Mesenchymal stem cell (in vitro differentiated cells and primary cell): ENCODE measurements around the gene PDK2.

Source experiments
- DNase-seq: peaks from one replicate; pipeline ENCODE4 v3.0.0-alpha.2; 2013
- H2AFZ ChIP-seq: one replicate; pipeline ENCODE4 v1.6.1; 2013; ENCODE audit warnings: low read depth, mild to moderate bottlenecking, control low read depth, inconsistent platforms, low read length, moderate library complexity
- H2AK5ac ChIP-seq: 2 replicates; pipeline ENCODE4 v1.6.1; 2013; ENCODE audit warnings: low read length, moderate library complexity, mild to moderate bottlenecking, inconsistent platforms; ENCODE audit not compliant: severe bottlenecking
- H2BK120ac ChIP-seq: one replicate; pipeline ENCODE4 v1.6.1; 2013; ENCODE audit warnings: low read depth, mild to moderate bottlenecking, inconsistent platforms, low read length, moderate library complexity
- H2BK12ac ChIP-seq, 2 experiments: one replicate each; pipeline ENCODE4 v1.6.1; 2013; ENCODE audit warnings: inconsistent platforms in 2 of 2, low read length in 2 of 2, mild to moderate bottlenecking in 2 of 2, moderate library complexity in 2 of 2, control low read depth in 1 of 2
- H2BK15ac ChIP-seq: one replicate; pipeline ENCODE4 v1.6.1; 2013; ENCODE audit warnings: mild to moderate bottlenecking, low read depth, inconsistent platforms; ENCODE audit not compliant: poor library complexity, severe bottlenecking
- H2BK5ac ChIP-seq: 2 replicates; pipeline ENCODE4 v1.6.1; 2013; ENCODE audit warnings: low read depth, mild to moderate bottlenecking, low read length, control low read depth, inconsistent platforms; ENCODE audit not compliant: poor library complexity, severe bottlenecking
- H3K14ac ChIP-seq, 2 experiments: one replicate each; pipeline ENCODE4 v1.6.1; 2013; ENCODE audit warnings: inconsistent platforms in 2 of 2, low read length in 2 of 2, control low read depth in 1 of 2, mild to moderate bottlenecking in 1 of 2, moderate library complexity in 1 of 2
- H3K18ac ChIP-seq, 2 experiments: one replicate each; pipeline ENCODE4 v1.6.1; 2013; ENCODE audit warnings: inconsistent platforms in 2 of 2, low read length in 2 of 2, control low read depth in 1 of 2, low read depth in 1 of 2, mild to moderate bottlenecking in 1 of 2
- H3K23ac ChIP-seq, 2 experiments: one replicate each; pipeline ENCODE4 v1.6.1; 2013; ENCODE audit warnings: inconsistent platforms in 2 of 2, low read length in 2 of 2, mild to moderate bottlenecking in 2 of 2, moderate library complexity in 2 of 2, control low read depth in 1 of 2
- H3K27ac ChIP-seq: 2 replicates; pipeline ENCODE4 v1.5.1; 2013; ENCODE audit warnings: mild to moderate bottlenecking, moderate library complexity, low read length, control low read depth, inconsistent platforms; ENCODE audit not compliant: poor library complexity, severe bottlenecking
- H3K27me3 ChIP-seq, 2 experiments: 2 replicates each; pipeline versions ENCODE4 v1.6.1 to v1.7.0; 2013; ENCODE audit warnings: low read length in 2 of 2, mild to moderate bottlenecking in 2 of 2, moderate library complexity in 2 of 2, control low read depth in 1 of 2, inconsistent platforms in 1 of 2; ENCODE audit not compliant: control insufficient read depth in 1 of 2, insufficient read depth in 1 of 2
- H3K36me3 ChIP-seq, 2 experiments: 2 replicates each; pipeline versions ENCODE4 v1.6.1 to v1.7.0; 2013; ENCODE audit warnings: low read length in 2 of 2, control low read depth in 1 of 2, inconsistent platforms in 1 of 2, low read depth in 1 of 2, mild to moderate bottlenecking in 1 of 2; ENCODE audit not compliant: insufficient read depth in 2 of 2, control insufficient read depth in 1 of 2
- H3K4ac ChIP-seq, 2 experiments: one replicate each; pipeline ENCODE4 v1.6.1; 2013; ENCODE audit warnings: inconsistent platforms in 2 of 2, low read length in 2 of 2, mild to moderate bottlenecking in 2 of 2, moderate library complexity in 2 of 2, control low read depth in 1 of 2, low read depth in 1 of 2
- H3K4me1 ChIP-seq: 2 replicates; pipeline ENCODE4 v1.6.1; 2013; ENCODE audit warnings: low read depth, low read length, control low read depth; ENCODE audit not compliant: control insufficient read depth, insufficient read depth
- H3K4me2 ChIP-seq: 2 replicates; pipeline ENCODE4 v1.6.1; 2013; ENCODE audit warnings: low read length, mild to moderate bottlenecking, inconsistent platforms; ENCODE audit not compliant: poor library complexity, severe bottlenecking
- H3K4me3 ChIP-seq, 2 experiments: 2 replicates each; pipeline versions ENCODE4 v1.5.1 to v1.7.0; 2013; ENCODE audit warnings: low read length in 2 of 2, mild to moderate bottlenecking in 2 of 2, control low read depth in 1 of 2, low read depth in 1 of 2; ENCODE audit not compliant: insufficient read depth in 1 of 2
- H3K79me1 ChIP-seq: replicated peaks from 2 replicates; pipeline ENCODE4 v1.6.1; 2013; ENCODE audit warnings: mild to moderate bottlenecking, control low read depth, low read length, inconsistent platforms; ENCODE audit not compliant: poor library complexity, severe bottlenecking
- H3K9ac ChIP-seq: 2 replicates; pipeline ENCODE4 v1.7.0; 2013; ENCODE audit warnings: mild to moderate bottlenecking, low read length, moderate library complexity
- H3K9me3 ChIP-seq: 2 replicates; pipeline ENCODE4 v1.7.0; 2013; ENCODE audit warnings: mild to moderate bottlenecking, low read length; ENCODE audit not compliant: control insufficient read depth
- H4K8ac ChIP-seq: one replicate; pipeline ENCODE4 v1.6.1; 2013; ENCODE audit warnings: inconsistent platforms, mild to moderate bottlenecking, low read length, moderate library complexity
- H4K91ac ChIP-seq: one replicate; pipeline ENCODE4 v1.6.1; 2013; ENCODE audit warnings: mild to moderate bottlenecking, low read length, inconsistent platforms
- WGBS: methylation state at CpG from one replicate; pipeline ENCODE4 v1.1.7; 2013; ENCODE audit warnings: mixed read lengths; 5-methylcytosine and 5-hydroxymethylcytosine counted together

Gene PDK2

DNA sequence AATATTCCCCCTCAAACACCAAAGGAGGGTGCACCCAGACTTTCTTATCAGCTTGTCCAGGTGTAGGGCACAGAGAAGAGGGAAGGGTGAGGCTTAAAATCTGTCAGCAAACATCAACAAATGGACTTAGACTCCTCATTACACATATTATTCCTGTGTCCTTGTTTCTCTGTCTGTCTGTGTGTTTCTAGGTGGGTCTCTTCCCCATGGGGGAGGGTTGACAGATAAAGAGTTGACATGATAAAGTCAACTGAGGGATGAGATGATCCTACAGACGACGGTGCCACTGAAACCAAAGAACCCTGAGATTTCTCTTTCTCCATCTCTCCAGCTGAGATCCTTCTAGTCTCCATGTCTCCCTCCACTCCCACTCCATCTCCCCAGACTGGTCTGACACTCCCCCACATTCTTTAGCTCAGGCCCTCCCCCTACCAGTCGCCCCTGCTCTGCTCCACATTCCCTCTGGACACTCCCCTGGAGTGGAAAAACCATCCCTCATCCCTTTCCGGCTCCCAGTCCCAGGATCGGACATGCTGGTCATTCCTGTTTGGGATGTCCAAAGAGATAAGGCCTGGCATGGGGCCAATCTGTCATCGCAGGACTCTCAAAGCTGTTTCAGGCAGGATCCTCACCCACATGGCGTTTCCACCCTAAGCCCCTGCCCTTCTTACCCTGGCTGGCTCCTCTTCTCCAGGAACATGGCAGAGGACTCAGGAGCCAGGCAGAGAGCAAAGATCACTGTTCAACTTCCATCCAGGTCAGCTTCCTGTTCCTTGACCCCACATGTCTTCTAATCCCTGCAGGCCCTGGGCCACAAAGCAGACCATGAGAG is 42.1 kb upstream of the PDK2 start:
- DNase-seq = peak; percentile 72
- Histone ChIP-seq H4K8ac (no peak overlapping the region), H2BK12ac (peak overlapping the region; percentile 69 to 73), H3K27me3 (no peaks in the 10 kb centered on the region), H3K14ac (no peak overlapping the region), H3K4me1 (peaks cover 47% of the 10 kb centered on the region), H3K36me3 (peaks cover 0 to 4% of the 10 kb centered on the region in 2 experiments), H2AFZ (no peak overlapping the region), H3K9me3 (no peaks in the 10 kb centered on the region), H2AK5ac (peak overlapping the region; percentile 87), H3K9ac (no peak overlapping the region), H3K27ac (peak overlapping the region; percentile 83), H4K91ac (peak overlapping the region; percentile 59), H2BK5ac (peak overlapping the region; percentile 26), H3K4me3 (no peak overlapping the region), H3K4ac (peak overlapping the region; percentile 29 to 30), H3K18ac (peak overlapping the region; percentile 29 to 86), H2BK120ac (peak overlapping the region; percentile 90), H3K4me2 (no peak overlapping the region), H3K79me1 (no peaks in the 10 kb centered on the region), H2BK15ac (peak overlapping the region; percentile 94), H3K23ac (no peak overlapping the region)
- 36% methylated on average over 7 of the region's 7 CpGs for WGBS

DNA sequence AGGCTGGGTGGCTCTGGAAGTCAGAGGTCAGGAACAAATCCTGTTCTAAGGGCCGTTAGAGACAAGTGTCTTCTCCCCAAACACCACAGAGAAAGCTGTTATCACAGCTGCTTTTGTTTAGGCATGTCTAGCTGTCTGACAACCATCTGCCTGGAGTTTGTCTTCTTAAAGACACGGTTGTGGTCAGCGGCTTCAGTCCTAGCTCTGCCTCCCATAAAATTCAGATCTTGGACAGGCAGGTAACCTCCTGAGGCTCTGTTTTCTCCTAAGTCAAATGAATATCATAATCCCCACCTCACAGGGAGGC is 41.5 kb upstream of the PDK2 start:
- H2BK120ac ChIP-seq = no peak overlapping the region
- no peak overlapping the region for H3K14ac ChIP-seq
- H2BK12ac ChIP-seq = peak overlapping the region in 1 of 2 experiments; percentile 7
- H2AFZ ChIP-seq = no peak overlapping the region
- no peak overlapping the region for H2BK15ac ChIP-seq
- no peaks in the 10 kb centered on the region for H3K27me3 ChIP-seq
- peak; percentile 68 for DNase-seq
- peak overlapping the region in 1 of 2 experiments; percentile 21 for H3K4ac ChIP-seq
- H3K9me3 ChIP-seq = no peaks in the 10 kb centered on the region
- WGBS = 0% methylated on average over 3 of the region's 3 CpGs
- peak overlapping the region; percentile 48 for H3K27ac ChIP-seq
- H3K9ac ChIP-seq = no peak overlapping the region
- H2AK5ac ChIP-seq = peak overlapping the region; percentile 9
- no peak overlapping the region for H3K4me3 ChIP-seq
- H3K4me2 ChIP-seq = no peak overlapping the region
- peaks cover 48% of the 10 kb centered on the region for H3K4me1 ChIP-seq
- H3K18ac ChIP-seq = peak overlapping the region; percentile 29 to 86
- no peak overlapping the region for H3K23ac ChIP-seq
- H4K91ac ChIP-seq = no peak overlapping the region
- peaks cover 0 to 9% of the 10 kb centered on the region in 2 experiments for H3K36me3 ChIP-seq
- H3K79me1 ChIP-seq = no peaks in the 10 kb centered on the region
- no peak overlapping the region for H4K8ac ChIP-seq
- peak overlapping the region; percentile 26 for H2BK5ac ChIP-seq

DNA sequence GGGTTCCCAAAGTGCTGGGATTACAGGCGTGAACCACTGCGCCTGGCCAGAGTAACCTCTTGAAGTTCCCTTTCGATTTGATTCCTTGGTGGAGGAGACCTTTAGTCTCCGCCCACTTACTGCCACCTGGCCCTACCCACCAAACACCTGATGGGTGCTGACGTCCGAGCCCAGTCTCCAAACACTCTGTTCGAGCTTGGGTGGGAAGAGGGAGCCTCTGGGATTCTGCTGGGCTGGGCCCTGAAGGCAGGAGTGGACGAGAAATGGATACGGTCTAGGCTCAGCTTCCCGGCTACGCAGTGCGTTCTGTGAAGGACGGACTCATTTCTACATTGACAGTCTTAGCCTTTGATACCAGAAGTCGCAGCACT is 40.1 kb upstream of the PDK2 start:
- Histone ChIP-seq H3K9me3 (no peaks in the 10 kb centered on the region), H3K27ac (peak overlapping the region; percentile 96), H3K4me3 (peak overlapping the region; percentile 84 to 87), H2AK5ac (peak overlapping the region; percentile 87), H3K4me2 (peak overlapping the region; percentile 86), H3K4ac (peak overlapping the region; percentile 67 to 92), H3K36me3 (peaks cover 0 to 16% of the 10 kb centered on the region in 2 experiments), H2BK15ac (peak overlapping the region; percentile 45), H4K91ac (peak overlapping the region; percentile 92), H3K18ac (peak overlapping the region; percentile 74 to 84), H3K4me1 (peaks cover 50% of the 10 kb centered on the region), H3K9ac (peak overlapping the region; percentile 79), H3K27me3 (no peaks in the 10 kb centered on the region), H2BK12ac (peak overlapping the region; percentile 79 to 88), H2BK120ac (peak overlapping the region; percentile 86), H2BK5ac (peak overlapping the region; percentile 75), H3K79me1 (no peaks in the 10 kb centered on the region), H3K14ac (peak overlapping the region in 1 of 2 experiments; percentile 19), H4K8ac (peak overlapping the region; percentile 90), H2AFZ (no peak overlapping the region), H3K23ac (no peak overlapping the region)
- no peak for DNase-seq
- 16% methylated on average over 12 of the region's 14 CpGs for WGBS

DNA sequence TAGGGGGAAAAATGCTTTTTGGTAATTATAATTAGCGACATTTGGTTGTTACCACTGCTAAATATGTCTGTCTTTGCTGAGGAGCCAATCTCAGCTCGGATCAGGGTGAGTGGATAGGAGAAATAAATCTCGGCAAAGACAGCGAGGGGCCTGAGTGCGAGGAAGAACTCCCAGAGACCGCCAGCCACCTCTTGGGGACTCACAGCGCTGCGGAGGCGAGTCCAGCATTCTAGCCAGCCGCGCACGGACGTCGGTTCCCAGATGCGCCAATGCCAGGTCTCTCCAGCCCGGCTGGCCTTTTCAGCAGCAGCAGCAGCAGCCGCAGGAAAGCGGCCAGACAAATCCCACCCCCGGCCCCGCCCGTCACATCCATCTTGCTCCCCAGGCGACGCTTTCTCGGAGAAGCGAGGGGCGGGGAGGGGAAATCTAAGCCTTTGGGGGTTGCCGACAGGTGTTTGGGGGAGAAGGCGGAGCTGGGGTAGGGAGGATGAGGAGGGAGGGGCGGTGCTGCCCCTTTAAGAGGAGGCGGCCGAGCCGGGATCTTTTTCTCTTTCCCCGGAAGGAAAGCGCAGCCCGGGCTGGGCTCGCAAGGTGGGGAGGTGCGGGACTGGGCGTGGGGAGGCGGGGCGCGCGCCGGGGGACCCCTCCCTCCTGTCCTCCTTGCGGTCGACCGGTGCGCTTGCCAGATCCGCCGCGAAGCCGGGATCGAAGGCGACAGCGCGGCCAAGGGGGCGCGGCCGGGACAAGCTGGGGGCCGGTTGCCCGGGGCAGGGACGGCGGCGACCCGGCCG is 39.5 kb upstream of the PDK2 start, which contains the start of gene ITGA3:
Gene ITGA3 (plus strand): TSS at position 685 of the 791 bp plus-strand sequence. CDS start 330 bp downstream, outside the sequence.
- H4K8ac ChIP-seq = peak within 1 kb of the TSS; percentile 90
- peak within 1 kb of the TSS; percentile 84 to 87 for H3K4me3 ChIP-seq
- H3K36me3 ChIP-seq = peaks cover 0 to 16% of the 10 kb centered on the region in 2 experiments

More for the DNA sequence above, 39.5 kb upstream of the PDK2 start, which contains the start of gene ITGA3:
- Histone ChIP-seq H3K23ac (peak within 1 kb of the TSS in 1 of 2 experiments; percentile 99), H2BK5ac (peak within 1 kb of the TSS; percentile 93), H4K91ac (peak within 1 kb of the TSS; percentile 92), H2BK15ac (peak within 1 kb of the TSS; percentile 89), H2AK5ac (peak within 1 kb of the TSS; percentile 87), H2BK12ac (peak within 1 kb of the TSS; percentile 88 to 93), H3K14ac (peak within 1 kb of the TSS in 1 of 2 experiments; percentile 93), H3K4me2 (peak within 1 kb of the TSS; percentile 86), H3K4ac (peak within 1 kb of the TSS; percentile 90 to 92), H3K4me1 (peaks cover 51% of the 10 kb centered on the region), H3K27me3 (no peaks in the 10 kb centered on the region), H3K18ac (peak within 1 kb of the TSS; percentile 81 to 84), H3K79me1 (no peaks in the 10 kb centered on the region), H3K9ac (peak within 1 kb of the TSS; percentile 79), H2AFZ (peak within 1 kb of the TSS; percentile 42), H3K9me3 (no peaks in the 10 kb centered on the region), H2BK120ac (peak within 1 kb of the TSS; percentile 86), H3K27ac (peak within 1 kb of the TSS; percentile 96)
- DNase-seq = peak; percentile 93
- 0% methylated on average over 36 of the region's 65 CpGs for WGBS
